Ureter (tissue), 1 donor: ENCODE measurements around the gene TLX3. TPM values are rescaled to one million over a fixed set of nuclear protein-coding genes. Genes with fewer than 3 reads are reported as not detected.
"Not testable (repeated sequence)": the region's sequence is repeated elsewhere in the genome, so short reads cannot be mapped to it uniquely, and the experiment has no call there.

Experiments
- DNase-seq: peaks from one replicate; pipeline ENCODE4 v3.0.0-alpha.2; 2020; ENCODE audit warnings: low spot score
- total RNA-seq: library from RNA; stranded (reverse); gene quantifications from one replicate; pipeline ENCODE4 v1.2.4, GENCODE V29; 2023
- donor health status: DM: yes; HTN: yes; CAD: no.

Gene TLX3
- not detected for total RNA-seq

DNA sequence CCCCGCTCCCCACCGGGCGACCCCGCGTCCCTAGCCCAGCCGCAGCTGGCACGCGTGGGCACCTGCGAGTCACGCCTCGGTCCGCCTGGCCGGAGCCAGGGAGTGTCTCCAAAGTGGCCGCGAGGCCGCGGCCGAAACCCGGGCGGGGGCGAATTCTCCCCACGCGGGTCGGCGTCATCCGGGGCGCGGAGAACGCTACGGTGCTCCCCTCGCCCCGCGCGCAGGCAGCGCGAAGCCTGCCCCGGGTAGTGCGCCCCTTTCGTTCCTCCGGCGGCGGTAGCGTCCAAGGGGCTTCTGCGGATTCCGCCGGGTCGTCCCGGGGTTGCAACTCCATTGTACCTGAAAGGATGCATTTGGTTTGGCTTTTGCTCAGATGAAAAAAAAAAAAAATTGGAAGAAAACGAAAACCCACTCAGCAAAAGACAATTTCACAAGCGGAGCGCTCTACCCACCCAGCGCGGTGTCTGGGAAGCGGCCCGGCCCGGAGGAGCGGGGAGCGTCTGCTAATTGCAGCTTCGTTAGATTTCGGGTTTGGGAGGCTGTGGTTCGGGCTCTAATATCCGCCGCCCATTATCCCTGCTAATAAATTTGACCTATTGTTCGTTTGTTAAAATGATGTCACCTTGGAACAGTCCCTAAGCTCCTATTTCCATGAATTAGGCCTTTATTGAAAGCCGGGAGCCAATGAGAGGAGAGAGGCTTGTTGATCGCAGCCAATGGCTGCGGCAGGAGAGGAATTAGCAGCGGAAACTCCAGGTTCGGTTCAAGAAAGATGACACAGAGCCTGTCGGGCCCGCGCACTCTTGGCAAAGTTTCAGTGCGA, at the start of gene TLX3:
Gene TLX3 (plus strand): TSS at position 796 of the 823 bp plus-strand sequence. CDS start 118 bp downstream, outside the sequence.
- no peak for DNase-seq

DNA sequence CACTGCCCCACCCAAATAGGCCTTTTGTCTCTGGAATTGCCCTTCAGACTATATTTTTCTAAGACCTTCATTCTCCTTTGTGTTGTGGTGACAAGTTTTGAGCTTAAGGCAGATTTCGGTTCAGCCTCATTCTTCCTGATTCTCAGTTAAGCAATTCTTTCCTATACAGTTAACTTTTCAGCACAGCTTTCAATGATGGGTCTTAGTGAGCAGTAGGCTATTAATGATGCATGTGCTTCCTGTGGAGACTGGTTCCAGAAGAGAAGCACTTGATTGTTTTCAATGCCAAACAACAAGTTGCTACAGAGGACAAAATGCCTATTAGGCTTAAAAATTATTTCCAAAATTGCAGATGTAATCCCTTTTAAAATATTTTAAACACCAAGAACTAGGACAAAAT, 47.7 kb upstream of the TLX3 start:
- no peak for DNase-seq

DNA sequence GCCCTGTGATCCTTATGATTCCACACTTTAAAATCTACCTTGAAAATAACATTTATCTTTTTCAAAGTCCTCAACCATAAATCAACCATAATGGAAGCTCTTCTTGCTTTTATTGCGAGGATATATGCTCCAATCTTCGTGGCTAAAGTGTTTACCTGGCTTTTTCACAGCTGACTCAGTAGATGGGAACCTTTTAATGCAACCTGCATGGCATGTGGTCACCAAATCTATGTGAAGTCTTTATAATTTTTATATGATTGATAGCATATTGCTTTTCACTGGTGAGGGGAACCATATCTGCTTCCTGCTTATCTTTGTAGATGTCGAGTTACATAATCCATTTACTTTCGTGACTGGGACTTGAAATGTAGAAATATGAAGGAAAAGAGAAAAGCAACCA, 47.1 kb upstream of the TLX3 start:
- DNase-seq: no peak

DNA sequence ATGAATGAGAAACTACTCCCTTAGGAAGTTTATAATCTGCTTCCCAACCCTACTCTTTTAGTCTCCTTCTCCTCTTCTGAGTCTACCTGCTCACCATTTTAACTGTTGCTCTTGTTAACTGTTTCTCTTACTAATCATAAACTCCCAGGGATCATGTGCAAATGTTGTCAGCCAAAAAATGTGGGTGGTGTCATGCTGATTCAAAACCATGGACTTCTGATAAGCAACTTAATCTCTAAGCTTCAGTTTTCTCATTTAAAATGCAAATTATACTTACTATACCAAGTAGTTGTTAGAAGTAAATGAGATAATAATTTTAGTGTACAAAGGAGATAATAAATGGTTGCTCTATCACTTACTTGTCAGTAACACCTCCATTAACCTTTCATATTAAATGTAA, 45.9 kb upstream of the TLX3 start:
- no peak for DNase-seq

DNA sequence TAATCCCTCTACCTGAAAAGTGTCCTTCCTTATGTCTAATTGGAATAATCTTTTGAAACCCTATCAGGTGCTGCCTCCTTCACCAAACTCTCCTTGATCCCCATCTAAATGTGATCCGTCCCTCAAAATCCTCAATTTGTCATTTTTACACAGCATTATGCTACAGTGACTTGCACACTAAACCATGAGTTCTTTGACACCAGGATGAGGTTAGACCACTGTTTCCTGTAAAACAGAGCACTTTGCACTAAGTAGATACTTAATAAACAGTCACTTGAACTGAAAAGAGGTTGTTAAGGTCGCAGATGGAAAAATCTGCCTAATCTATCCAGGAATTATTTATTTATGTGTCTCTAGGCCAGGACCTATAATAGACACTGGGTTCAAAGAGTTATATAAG, 44.2 kb upstream of the TLX3 start:
- no peak for DNase-seq

DNA sequence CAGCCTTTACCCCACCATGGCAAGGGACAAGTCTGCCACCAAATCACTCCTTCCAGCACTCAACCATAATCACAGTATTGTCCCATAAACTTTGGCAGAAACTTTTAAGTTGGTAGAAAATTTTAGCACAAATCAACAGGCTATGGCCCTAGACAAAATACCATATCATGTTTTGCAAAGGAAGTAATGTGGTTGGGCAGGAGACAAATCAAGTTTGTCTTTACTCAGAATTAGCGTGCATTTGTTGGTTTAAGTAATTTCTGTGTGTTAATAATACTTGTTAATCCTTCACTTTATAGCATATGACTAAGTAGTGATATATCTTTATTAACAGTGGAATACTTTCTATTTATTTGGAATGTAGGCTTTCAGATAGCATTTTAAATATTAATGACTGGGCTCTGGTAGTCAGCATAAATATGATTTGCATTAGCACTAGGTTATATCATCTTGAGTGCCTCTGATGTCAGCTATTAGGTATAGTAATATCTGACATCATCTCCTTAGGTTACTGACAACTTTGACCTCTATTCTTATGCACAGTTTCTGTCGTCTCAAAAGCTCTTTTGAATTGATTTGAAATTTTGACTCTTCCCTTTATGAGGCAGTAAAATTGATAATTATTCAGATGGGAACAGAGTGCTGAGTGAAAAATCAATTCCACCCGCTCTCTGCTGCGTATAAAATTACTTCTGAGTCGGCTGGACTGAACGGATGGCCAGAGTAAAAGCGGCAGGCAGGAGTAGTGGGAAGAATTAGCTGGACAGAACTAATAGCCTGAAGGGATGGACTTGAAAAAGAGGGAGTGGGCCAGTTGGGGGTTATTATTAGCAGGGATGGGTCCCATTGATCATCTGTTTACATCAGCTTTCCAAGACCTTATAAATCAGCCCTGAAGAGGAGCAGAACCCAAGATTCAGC, 40.1 kb upstream of the TLX3 start:
- DNase-seq: no peak

DNA sequence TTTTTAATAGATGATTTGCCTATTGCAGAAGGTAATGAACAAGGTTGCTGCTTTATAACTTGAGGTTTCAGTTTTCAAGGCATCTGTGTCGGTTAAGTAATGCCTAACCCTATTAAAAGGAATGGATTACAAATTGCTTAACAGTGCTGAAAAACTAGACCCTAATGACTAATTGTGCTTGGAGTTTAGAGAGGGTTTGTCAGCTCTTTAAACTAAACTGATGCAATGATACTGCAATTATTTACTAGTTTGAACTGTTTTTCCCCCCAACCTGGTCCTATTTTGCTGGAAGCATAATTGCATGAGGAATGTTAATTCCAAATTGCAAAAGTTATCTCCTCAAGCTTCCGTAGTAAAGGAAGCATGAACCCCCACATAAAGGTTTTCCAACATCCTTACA, 39.3 kb upstream of the TLX3 start:
- no peak for DNase-seq

DNA sequence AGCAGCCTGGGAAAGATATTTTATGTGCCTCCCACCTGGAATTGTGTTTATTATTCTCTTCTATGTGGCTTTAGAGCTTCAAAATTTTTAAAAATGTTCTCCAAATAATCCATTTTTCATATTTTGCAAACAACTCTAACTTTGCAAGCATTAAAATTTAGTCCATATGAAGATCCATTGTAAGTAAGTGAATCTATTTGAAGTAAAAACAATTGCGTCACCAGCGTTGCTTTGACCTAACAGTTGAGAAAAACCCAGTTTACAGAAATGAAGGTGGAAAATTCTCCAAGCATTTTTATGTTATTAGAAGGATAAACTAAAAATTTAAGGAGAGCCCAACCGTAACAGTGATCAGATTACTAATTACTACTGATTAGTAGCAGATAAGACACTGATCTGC, 38.9 kb upstream of the TLX3 start:
- DNase-seq: no peak

DNA sequence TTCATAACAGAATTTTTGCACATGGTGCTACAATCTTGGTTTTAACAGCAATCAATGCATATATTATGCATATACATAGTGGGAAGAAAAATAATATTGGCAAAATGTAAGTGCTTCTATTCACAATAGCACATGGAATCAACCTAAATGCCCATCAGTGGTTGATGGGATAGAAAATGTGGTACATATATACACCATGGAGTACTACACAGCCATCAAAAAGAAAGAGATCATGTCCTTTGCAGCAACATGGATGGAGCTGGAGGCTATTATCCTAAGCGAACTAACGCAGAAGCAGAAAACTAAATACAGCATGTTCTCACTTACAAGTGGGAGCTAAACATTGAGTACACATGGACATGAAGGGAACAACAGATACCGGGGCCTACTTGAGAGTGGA, 37.2 kb upstream of the TLX3 start:
- DNase-seq: no peak

DNA sequence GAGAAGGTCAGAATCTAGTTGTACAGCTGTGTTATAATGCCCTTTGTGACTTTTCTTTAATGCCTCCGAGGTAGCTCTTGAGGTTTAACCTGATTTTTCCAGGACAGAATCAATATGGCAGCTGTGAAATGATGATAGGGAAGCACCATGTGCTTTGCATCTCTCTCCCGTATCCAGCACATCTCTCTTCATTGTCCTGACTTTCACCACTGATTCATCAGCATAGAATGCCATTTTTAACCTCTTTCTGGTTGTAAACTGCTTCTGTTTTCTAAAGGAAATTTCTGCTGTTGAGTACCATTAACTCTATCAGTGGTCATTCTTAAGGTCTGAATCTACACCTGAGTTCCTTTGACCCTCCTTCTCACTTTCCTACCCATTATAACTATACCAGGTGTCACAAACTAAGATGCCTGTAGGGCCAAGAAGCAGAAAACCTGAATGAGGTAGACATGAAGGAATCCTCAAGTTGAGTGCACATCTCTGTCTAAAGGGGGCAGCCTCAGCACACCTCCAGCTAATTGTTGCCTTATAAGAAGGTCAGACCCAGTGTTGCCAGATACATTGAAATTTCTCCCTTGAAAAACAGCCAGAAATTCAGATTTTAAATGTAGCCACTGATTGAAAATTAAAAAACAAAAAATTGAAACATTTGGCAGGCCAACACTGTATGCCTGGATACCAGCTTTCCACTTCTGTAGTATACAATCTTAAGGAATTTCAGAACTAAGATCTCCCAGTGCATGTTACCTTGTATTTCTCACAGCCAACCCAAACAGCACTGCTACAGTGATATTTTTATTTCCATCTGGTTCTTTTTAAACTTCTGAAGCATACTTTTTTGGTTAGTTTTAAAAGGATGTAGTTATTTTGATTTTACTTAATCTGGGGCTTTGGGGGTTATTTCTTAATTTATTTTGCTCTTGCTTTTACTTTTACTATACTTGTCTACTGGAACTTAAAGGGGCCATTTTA, 35.8 kb upstream of the TLX3 start:
- DNase-seq: no peak

DNA sequence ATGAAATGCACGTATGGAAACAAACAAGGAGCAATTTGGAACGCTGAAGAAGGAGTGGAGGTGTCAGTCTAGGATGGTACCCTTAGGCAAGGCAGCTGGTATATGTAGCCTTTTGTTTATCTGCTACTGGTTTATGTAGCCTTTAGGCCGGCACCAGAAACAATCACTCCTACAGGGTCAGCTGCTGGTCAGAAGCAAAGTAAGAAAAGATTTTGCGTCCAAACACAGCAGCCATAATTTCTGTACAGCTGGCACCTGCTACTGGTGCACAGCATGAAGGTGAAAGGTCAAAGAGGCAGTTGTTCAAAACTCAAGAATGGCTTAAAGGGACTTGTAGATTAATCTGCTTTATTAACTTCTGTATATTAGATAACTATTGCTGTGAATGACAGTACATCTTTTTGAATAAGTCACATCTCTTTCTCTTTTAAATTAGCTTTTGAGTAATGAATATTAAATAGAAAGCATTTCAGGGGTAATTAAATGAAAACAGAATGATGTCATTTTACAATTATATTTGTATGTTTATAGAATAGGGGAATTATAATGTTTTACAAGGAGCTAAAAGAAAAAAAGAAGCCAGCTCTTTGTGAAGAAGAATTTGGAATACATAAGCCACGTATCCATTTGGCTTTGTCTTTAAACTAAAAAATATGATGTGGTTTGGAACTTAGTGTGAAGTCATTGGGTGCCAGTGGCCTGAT, 33.1 kb upstream of the TLX3 start:
- DNase-seq: no peak

DNA sequence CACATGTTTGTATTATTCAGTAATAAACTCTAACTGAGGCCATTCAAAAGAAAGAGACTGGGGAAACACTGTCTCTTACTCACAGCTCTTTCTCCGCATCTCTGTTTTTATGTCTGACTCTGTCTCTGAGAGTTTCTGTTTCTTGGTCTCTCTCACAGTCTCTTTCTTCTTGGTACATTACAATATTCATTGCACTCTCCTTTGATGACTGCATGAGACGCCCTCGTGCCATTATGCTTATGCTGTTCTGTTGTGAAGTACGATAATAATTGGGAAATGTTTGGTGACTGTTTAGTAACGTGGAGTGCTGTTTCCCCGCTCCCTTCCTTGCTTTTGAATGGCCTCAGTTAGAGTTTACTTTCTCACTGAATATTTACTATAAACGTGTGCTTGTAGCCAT, 25.3 kb upstream of the TLX3 start:
- no peak for DNase-seq

DNA sequence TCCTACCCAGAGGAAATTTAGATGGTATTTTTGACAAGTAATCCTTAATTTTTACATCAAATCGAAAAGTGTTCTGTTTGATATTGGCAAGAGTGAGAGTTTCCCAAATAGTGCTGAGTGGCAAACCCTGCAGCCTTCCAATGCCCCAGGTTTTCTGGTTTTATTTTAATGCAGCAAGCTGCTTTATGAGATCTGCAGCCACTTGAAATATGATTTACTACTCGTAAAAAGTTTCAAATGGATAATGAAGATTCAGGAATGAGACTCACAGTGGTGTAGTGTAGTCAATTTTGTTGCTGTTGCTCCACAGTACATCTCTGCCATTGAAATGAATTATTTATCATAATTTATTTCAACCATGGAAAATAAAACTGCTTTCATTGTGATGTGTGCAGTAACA, 23.6 kb upstream of the TLX3 start:
- no peak for DNase-seq

DNA sequence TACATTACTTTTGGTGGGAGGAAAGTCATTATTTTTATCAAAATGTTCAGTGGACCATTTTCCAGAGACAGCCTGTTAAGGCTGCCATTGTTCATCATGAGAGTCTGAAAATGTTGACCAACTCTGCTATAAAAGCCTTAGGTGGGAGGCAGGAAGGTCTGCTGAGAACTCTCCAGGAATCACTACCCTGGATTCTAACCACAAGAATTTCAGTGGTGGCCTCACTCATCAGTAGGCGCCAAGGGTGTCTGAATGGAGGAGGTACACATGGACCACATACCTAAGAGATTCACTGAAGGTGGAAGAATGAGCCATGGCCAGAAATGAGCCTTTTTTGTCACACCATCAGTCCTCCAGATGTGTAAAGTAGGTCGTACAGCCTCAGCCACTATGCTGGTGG, 21.0 kb upstream of the TLX3 start:
- DNase-seq: no peak

DNA sequence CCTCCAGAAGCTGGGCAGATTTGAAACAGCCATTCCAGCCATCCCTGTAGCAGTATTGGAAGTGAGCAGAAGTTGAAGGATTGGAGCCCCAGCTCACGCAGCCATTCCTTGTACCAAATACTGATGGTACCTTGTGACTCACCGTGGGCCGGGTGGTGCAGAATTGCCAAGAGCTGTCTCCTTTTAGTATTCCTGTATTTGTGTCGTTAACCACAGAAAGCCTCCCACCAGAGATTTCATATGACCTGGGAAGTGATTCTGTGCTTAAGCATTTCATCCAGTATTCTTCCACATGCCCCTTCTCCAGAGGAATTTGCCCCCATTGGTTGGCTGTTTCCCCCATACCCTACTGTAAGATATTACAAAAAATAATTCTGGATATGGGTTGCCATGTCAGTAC, 17.7 kb upstream of the TLX3 start:
- no peak for DNase-seq

DNA sequence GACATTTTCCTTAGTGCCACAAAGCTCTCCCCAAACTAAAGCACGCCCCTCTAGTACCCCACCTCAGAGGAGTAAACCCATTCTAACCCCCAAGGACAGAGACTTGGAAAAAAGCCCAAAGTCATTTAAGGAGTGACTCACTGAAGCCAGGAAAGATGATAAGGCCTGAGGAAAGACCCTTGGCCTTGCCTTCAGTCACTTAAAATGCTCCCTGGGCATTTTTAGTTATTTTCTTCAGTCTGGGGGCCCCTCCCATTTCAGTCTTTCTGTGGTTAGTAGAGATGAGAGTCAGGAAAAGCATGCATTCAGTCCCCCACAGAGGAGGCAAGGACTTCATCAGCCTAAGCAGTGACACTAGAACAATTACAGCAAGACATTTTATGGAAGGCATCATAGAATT, 13.7 kb upstream of the TLX3 start:
- DNase-seq: no peak

DNA sequence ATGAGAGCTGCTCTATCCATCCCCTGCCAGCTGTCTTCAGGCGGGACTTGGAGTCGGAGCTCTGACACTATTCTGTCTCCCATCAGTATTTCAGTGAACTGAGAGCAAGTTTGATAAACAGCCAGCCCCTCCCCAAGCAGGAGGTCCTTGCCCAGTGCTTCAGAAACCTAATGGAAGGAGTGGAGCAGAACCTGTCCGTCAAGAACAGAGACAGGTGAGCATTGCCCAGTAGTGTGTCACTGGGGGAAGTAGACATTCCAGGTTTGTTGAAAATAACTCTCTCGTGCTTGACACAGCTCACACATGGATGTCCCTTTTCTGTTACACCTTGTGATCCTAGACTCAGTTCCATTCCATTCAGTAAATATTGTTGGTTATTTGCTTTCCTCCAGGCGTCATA, 13.2 kb upstream of the TLX3 start:
- no peak for DNase-seq

DNA sequence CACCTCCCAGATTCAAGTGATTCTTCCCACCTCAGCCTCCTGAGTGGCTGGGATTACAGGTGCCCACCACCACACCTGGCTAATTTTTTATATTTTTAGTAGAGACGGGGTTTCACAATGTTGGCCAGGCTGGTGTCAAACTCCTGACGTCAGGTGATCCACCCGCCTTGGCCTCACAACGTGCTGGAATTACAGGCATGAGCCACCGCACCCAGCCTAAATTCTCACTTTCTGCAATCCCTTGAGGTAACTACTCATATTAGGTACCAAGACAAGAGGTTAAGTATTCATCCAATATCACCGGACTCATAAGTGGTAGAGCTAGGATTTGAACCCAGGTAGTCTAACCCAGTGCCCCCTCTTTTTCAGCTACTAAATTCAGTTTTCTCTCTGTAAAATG, 11.1 kb upstream of the TLX3 start:
- DNase-seq: not testable (repeated sequence)

DNA sequence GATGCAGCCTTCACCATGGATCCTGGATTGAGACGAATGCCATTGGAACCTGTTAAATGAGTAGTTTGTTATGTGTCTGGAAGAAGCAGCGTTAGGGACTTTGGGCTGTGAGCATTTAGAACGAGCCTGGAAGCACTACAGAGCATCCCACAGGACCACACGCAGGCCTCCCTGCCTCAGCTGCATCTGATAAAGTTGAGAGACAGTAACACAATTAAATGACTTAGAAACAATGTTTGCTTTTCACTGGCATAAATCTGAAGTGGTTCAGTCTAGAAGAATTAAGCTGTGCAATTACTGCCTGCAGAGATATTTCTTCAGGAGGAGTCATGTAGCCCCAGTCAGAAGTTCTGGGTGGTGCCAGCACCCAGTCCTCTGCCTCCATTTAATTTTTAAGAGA, 9.8 kb upstream of the TLX3 start:
- DNase-seq: no peak

DNA sequence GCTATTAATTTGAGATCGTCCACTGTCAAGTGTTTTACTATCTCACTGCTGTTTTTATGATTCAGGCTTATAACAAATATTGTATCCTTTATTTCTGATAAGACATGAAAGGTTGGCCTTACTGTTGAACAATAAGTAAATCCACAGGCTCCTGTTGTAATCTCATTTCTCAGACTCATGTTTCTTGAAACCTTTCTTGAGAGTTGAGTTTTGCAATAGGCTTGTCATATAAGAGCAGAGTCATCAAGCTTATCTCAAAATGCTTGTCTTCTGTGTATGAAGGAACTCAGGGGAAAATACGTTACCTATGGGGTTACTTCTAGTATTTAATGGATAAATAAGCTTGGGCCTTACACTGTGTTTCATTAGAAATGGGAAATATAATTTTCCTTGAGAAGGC, 9.2 kb upstream of the TLX3 start:
- DNase-seq: no peak

DNA sequence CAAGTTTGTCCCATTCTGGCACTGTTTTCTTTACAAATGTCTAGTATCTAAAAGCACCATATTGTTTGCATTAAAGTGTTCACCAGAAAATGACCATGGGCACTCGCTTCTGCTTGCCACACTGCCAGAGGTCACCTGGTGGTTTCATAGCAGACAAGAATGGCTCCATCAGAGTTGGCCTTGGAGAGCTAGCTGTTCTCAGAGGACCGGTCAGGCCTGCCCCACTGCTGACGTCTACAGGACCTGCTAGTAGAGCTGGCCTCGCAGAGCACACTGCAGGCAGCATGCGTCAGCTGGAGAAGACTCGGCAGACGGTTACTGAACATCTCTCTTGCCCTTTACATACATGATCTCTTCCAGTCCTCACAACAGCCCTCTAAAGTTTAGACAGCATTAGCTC, 8.7 kb upstream of the TLX3 start:
- DNase-seq: no peak
